ENCODE data around the gene USH2A. TPM values are rescaled to one million over a fixed set of nuclear protein-coding genes. Genes with fewer than 3 reads are reported as not detected.
"Not testable (repeated sequence)": the region's sequence is repeated elsewhere in the genome, so short reads cannot be mapped to it uniquely, and the experiment has no call there.

USH2A gene
- total RNA-seq, 3 donors from 2014 or later: 0.03 to 0.17 TPM; not detected in 1

- DNase-seq: no peak
- TF ChIP-seq, protein P1, sequence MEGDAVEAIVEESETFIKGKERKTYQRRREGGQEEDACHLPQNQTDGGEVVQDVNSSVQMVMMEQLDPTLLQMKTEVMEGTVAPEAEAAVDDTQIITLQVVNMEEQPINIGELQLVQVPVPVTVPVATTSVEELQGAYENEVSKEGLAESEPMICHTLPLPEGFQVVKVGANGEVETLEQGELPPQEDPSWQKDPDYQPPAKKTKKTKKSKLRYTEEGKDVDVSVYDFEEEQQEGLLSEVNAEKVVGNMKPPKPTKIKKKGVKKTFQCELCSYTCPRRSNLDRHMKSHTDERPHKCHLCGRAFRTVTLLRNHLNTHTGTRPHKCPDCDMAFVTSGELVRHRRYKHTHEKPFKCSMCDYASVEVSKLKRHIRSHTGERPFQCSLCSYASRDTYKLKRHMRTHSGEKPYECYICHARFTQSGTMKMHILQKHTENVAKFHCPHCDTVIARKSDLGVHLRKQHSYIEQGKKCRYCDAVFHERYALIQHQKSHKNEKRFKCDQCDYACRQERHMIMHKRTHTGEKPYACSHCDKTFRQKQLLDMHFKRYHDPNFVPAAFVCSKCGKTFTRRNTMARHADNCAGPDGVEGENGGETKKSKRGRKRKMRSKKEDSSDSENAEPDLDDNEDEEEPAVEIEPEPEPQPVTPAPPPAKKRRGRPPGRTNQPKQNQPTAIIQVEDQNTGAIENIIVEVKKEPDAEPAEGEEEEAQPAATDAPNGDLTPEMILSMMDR (IDR thresholded peaks at IDR 0.05): no peak
- H3K9me3 ChIP-seq: no peaks in the 10 kb centered on the region
- no peaks in the 10 kb centered on the region for H3K36me3 ChIP-seq (ENCODE audit: low read depth)
- no peak overlapping the region for H3K4me3 ChIP-seq
- no peaks in the 10 kb centered on the region for H3K4me1 ChIP-seq (ENCODE audit: low read depth)
- intact Hi-C loops (cut with DNase I, micrococcal nuclease): no loop called here
- no peak for ATAC-seq
Observed at GRCh38 chr1:216175714-216176113, 247.5 kb downstream of the USH2A start.

DNA sequence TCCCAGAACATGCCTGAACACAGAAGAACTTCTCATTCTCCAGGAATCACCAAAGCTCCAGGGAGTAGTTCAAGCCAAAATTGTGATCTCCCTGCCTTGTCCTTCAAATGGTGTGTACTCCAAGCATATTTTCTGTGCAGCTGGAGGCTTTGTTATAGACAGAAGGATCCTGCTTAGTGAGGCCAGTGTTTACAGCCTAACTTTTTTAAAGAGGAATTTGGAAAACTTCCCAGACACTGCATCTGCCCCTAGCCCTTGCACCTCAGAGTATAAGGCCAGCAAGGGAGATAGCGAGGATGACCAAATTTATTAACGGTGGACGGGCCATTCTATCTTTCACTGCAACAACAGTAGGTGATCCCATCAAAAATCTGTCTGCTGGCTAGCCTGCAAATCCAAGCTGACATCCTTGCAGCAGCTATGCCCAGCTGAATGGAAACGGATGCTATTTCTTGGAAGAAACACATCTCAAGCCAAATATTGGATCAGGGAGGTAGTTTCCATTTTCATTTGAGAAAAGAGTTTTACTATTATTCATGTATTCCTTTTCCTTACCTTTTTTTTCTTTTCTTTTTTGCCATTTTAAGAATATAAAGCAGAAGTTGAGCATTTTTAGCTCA is 249.8 kb downstream of the USH2A start:
- intact Hi-C loops (cut with DNase I, micrococcal nuclease): no loop called here
- TF ChIP-seq, protein P1 (IDR thresholded peaks at IDR 0.05): no peak

GRCh38 chr1:216169351-216169750 is 253.9 kb downstream of the USH2A start:
- intact Hi-C loops (cut with DNase I, micrococcal nuclease): no loop called here
- H3K9me3 ChIP-seq: no peaks in the 10 kb centered on the region
- ATAC-seq (no peak), DNase-seq (no peak)
- TF ChIP-seq, protein P1 (IDR thresholded peaks at IDR 0.05): no peak
- H3K4me1 ChIP-seq (ENCODE audit: low read depth): no peaks in the 10 kb centered on the region
- H3K36me3 ChIP-seq (ENCODE audit: low read depth): no peaks in the 10 kb centered on the region
- H3K4me3 ChIP-seq: no peak overlapping the region

More for the DNA sequence above, 249.8 kb downstream of the USH2A start:
- DNase-seq (no peak), ATAC-seq (no peak)
- Histone ChIP-seq H3K36me3 (ENCODE audit: low read depth) (no peaks in the 10 kb centered on the region), H3K4me1 (ENCODE audit: low read depth) (no peaks in the 10 kb centered on the region), H3K4me3 (no peak overlapping the region), H3K9me3 (no peaks in the 10 kb centered on the region)

- intact Hi-C loops (cut with DNase I, micrococcal nuclease): no loop called here
- Histone ChIP-seq H3K9me3 (no peaks in the 10 kb centered on the region), H3K36me3 (ENCODE audit: low read depth) (no peaks in the 10 kb centered on the region), H3K4me1 (ENCODE audit: low read depth) (no peaks in the 10 kb centered on the region), H3K4me3 (no peak overlapping the region)
- no peak for DNase-seq
- TF ChIP-seq, protein P1 (IDR thresholded peaks at IDR 0.05): no peak
- ATAC-seq: no peak
Observed at GRCh38 chr1:216168546-216168945, 254.7 kb downstream of the USH2A start.

- intact Hi-C loops (cut with DNase I, micrococcal nuclease): no loop called here
- Histone ChIP-seq H3K4me1 (ENCODE audit: low read depth) (no peaks in the 10 kb centered on the region), H3K4me3 (no peak overlapping the region), H3K36me3 (ENCODE audit: low read depth) (no peaks in the 10 kb centered on the region), H3K9me3 (no peaks in the 10 kb centered on the region)
- TF ChIP-seq, protein P1 (IDR thresholded peaks at IDR 0.05): no peak
- DNase-seq (no peak), ATAC-seq (no peak)
Observed at GRCh38 chr1:216154063-216154462, 269.2 kb downstream of the USH2A start.

DNA sequence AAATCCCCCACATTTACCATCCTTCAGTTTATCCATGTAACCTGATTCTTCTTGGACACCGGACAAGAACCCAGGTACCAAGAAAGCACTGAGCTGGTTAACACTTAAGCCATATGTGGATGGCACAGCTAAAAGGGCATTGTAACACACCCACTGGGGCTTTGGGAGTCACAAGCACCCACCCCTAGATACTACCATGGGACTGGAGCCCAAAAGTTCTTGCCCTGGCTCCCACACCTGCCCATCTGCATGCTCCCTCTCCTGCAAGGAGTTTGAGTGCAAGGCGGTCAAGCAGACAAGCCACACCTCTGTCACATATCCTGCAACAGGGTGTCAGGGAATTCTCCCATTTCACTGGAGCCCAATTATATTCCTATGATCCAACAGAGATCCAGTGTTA is 270.1 kb downstream of the USH2A start:
- Histone ChIP-seq H3K36me3 (ENCODE audit: low read depth) (no peaks in the 10 kb centered on the region), H3K4me1 (ENCODE audit: low read depth) (no peaks in the 10 kb centered on the region), H3K9me3 (no peaks in the 10 kb centered on the region), H3K4me3 (no peak overlapping the region)
- TF ChIP-seq, protein P1 (IDR thresholded peaks at IDR 0.05): no peak
- DNase-seq: no peak
- ATAC-seq: no peak
- intact Hi-C loops (cut with DNase I, micrococcal nuclease): no loop called here

GRCh38 chr1:216145451-216146018 is 277.7 kb downstream of the USH2A start:
- DNase-seq; H3K36me3 ChIP-seq (ENCODE audit: low read depth); H3K4me3 ChIP-seq; H3K9me3 ChIP-seq; ATAC-seq; H3K4me1 ChIP-seq (ENCODE audit: low read depth); intact Hi-C loops (cut with DNase I, micrococcal nuclease): not testable (repeated sequence)
